ENCODE measurements around the gene ATP1B1.

Gene ATP1B1

DNA sequence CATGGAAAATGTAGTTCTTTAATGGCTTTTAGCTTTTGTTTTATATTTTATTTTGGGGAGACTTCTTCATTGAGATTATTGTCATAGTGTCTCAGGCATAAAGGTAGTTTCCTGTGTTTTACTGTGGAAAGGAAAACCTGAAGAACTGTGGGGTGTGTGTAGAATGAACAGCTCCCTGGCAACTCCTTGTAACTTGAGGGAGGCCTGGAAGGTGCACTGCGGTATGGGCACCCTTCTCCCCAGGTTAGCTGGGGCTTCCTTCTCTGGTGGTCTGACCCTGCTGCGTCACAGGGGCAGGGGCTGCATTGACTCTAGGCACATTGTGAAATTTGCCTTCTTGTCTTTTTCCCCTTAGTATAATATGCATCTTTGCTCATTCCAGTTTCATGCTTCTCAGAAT, 1.7 kb downstream of the ATP1B1 start:
- Histone ChIP-seq H3K27me3 (peaks cover 94% of the 10 kb centered on the region), H3K9me3 (no peaks in the 10 kb centered on the region), H3K4me1 (ENCODE audit: control insufficient read depth in 1 of 2, insufficient read depth in 1 of 2, low read depth in 1 of 2, low read length in 1 of 2) (peaks cover 16 to 20% of the 10 kb centered on the region in 2 experiments), H3K36me3 (no peaks in the 10 kb centered on the region), H3K4me3 (ENCODE audit: low read depth in 1 of 2, low read length in 1 of 2) (no peak overlapping the region), H3K27ac (no peak overlapping the region)
- TF ChIP-seq, protein P1, sequence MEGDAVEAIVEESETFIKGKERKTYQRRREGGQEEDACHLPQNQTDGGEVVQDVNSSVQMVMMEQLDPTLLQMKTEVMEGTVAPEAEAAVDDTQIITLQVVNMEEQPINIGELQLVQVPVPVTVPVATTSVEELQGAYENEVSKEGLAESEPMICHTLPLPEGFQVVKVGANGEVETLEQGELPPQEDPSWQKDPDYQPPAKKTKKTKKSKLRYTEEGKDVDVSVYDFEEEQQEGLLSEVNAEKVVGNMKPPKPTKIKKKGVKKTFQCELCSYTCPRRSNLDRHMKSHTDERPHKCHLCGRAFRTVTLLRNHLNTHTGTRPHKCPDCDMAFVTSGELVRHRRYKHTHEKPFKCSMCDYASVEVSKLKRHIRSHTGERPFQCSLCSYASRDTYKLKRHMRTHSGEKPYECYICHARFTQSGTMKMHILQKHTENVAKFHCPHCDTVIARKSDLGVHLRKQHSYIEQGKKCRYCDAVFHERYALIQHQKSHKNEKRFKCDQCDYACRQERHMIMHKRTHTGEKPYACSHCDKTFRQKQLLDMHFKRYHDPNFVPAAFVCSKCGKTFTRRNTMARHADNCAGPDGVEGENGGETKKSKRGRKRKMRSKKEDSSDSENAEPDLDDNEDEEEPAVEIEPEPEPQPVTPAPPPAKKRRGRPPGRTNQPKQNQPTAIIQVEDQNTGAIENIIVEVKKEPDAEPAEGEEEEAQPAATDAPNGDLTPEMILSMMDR (IDR thresholded peaks at IDR 0.05): no peak

GRCh38 chr1:169108863-169109560, 2.5 kb downstream of the ATP1B1 start:
- TF ChIP-seq, protein P1 (IDR thresholded peaks at IDR 0.05): no peak
- peaks cover 86% of the 10 kb centered on the region for H3K27me3 ChIP-seq
- no peak overlapping the region for H3K4me3 ChIP-seq (ENCODE audit: low read depth in 1 of 2, low read length in 1 of 2)
- H3K36me3 ChIP-seq: no peaks in the 10 kb centered on the region
- no peaks in the 10 kb centered on the region for H3K9me3 ChIP-seq
- no peak overlapping the region for H3K27ac ChIP-seq
- peaks cover 16 to 20% of the 10 kb centered on the region in 2 experiments for H3K4me1 ChIP-seq (ENCODE audit: control insufficient read depth in 1 of 2, insufficient read depth in 1 of 2, low read depth in 1 of 2, low read length in 1 of 2)

DNA sequence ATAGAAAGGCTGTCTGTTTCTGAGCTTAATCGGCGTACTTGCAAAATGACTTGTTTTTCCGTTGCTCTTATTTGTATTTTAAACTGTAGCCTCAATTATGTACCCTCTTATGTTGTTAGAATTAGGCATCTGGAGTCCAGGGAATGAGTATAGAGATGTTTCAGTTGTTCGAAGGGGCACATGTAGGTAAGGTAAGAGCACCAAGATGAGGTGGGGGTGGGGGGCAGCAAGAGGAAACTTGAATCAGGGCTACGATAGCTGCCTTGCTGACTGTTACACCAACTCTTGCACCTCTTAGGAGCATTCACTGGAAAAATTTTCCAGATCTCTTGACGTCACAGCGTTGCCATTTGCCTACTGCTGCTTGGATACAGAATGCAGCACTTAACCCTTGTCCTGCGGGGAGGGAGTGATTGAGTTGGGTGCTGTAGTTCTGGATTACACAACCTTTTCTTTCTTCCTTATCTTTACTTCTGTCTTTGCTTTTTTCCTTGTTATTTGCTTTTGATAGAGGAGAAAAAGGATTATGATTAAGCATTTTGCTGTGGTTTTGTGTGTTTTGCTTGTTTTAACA, 3.2 kb downstream of the ATP1B1 start:
- TF ChIP-seq, protein P1 (IDR thresholded peaks at IDR 0.05): no peak
- Histone ChIP-seq H3K9me3 (no peaks in the 10 kb centered on the region), H3K27me3 (peaks cover 80% of the 10 kb centered on the region), H3K4me3 (ENCODE audit: low read depth in 1 of 2, low read length in 1 of 2) (no peak overlapping the region), H3K36me3 (no peaks in the 10 kb centered on the region), H3K27ac (no peak overlapping the region), H3K4me1 (ENCODE audit: control insufficient read depth in 1 of 2, insufficient read depth in 1 of 2, low read depth in 1 of 2, low read length in 1 of 2) (peaks cover 16 to 20% of the 10 kb centered on the region in 2 experiments)

DNA sequence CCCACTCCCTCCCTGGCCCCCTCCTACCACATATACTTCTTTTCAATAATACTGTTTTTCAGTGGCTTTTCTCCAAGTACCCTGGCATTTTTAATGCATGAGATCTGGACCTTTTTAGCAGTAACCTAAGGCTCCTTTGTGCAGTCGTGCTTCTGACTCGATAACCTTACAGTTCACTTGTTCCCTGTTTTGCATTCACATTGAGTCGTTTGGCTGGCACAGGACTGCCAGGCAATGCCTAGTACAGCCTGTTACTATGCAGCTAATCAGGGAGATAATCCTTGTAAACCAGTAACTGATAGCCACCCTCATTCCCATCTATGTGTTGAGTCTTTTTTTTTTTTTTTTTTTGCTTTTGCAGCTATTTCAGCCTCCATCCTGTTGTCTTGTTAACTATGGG, 3.7 kb downstream of the ATP1B1 start:
- no peak overlapping the region for H3K4me3 ChIP-seq (ENCODE audit: low read depth in 1 of 2, low read length in 1 of 2)
- no peaks in the 10 kb centered on the region for H3K9me3 ChIP-seq
- peaks cover 16 to 20% of the 10 kb centered on the region in 2 experiments for H3K4me1 ChIP-seq (ENCODE audit: control insufficient read depth in 1 of 2, insufficient read depth in 1 of 2, low read depth in 1 of 2, low read length in 1 of 2)
- H3K27me3 ChIP-seq: peaks cover 74% of the 10 kb centered on the region
- no peak overlapping the region for H3K27ac ChIP-seq
- no peaks in the 10 kb centered on the region for H3K36me3 ChIP-seq
- TF ChIP-seq, protein P1 (IDR thresholded peaks at IDR 0.05): no peak

DNA sequence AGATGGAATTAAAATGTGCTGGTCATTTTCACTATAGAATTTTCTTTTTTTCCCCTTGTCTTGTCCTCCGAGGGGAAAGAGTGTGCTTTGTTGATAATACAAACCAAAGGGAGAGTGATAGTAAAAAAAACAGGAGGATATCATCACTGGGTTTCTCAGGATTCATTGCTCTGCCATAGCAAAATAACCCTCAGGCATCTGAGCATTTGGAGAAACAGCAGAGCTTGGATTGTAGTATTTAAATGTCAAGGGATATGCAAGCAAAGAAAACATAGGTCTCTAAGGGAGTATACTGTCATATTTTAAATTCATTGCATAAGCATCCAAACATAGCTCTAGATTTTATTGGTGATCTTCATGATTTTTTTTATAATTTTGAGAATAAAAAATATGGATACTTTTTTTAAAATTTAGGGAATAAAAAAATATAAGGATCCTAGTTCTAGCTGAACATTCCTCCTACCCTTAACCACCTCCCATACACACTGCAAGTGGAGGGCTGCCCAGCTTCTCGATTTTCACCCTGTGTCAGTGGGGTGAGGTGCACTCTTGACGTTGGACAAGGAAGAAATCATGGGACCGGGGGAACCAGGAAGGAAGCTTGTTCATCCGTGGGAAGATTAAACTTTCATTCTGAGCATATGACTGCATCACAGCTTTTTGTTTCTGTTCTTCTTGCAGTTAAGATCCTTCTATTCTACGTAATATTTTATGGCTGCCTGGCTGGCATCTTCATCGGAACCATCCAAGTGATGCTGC, 4.4 kb downstream of the ATP1B1 start:
- Histone ChIP-seq H3K9me3 (no peaks in the 10 kb centered on the region), H3K36me3 (no peaks in the 10 kb centered on the region), H3K4me3 (ENCODE audit: low read depth in 1 of 2, low read length in 1 of 2) (no peak overlapping the region), H3K4me1 (ENCODE audit: control insufficient read depth in 1 of 2, insufficient read depth in 1 of 2, low read depth in 1 of 2, low read length in 1 of 2) (peaks cover 9 to 14% of the 10 kb centered on the region in 2 experiments), H3K27ac (no peak overlapping the region), H3K27me3 (peaks cover 67% of the 10 kb centered on the region)
- TF ChIP-seq, protein P1 (IDR thresholded peaks at IDR 0.05): no peak
